Globus pallidus (tissue), 1 donor: ENCODE results near the gene MEX3A.
"Not testable (repeated sequence)": the region's sequence is repeated elsewhere in the genome, so short reads cannot be mapped to it uniquely, and the experiment has no call there.

Experiments
- DNase-seq: peaks from one replicate; pipeline ENCODE4 v3.0.0-alpha.2; 2015; ENCODE audit warnings: low spot score

MEX3A gene

DNA sequence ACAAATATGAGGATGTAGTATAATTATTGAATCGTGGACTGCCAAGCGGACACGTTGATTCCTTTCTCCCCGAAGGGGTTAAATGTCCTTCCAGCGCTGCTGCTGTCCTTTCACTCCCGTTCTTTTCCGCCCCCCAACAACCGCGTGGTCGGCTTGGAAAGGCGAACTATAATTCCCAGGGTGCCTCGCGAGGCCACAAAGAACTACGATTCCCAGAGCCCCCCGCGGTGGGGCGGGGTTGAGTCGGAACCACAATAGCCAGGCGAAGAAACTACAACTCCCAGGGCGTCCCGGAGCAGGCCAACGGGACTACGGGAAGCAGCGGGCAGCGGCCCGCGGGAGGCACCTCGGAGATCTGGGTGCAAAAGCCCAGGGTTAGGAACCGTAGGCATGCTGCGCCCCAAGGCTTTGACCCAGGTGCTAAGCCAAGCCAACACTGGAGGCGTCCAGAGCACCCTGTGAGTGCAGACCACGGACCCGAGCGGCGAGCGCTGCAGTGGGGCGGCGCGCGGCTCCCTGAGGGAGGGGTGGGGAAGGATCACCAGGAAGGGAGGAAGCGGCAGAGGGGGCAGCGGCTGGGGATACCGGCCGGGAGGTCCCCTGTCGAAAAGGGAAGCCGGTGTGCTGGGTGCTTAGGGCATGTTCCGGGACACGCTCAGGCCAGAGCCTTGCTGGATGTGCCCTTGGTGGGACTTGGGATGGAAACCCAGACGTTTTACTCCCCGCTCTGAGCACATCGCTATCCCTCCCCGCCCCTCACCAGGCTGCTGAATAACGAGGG is 27.6 kb downstream of the MEX3A start, which contains the start of gene LAMTOR2:
LAMTOR2 (plus strand) TSS at position 283 of the 781 bp plus-strand sequence; CDS start at position 391, 108 bp downstream.
- DNase-seq: peak; percentile 98

DNA sequence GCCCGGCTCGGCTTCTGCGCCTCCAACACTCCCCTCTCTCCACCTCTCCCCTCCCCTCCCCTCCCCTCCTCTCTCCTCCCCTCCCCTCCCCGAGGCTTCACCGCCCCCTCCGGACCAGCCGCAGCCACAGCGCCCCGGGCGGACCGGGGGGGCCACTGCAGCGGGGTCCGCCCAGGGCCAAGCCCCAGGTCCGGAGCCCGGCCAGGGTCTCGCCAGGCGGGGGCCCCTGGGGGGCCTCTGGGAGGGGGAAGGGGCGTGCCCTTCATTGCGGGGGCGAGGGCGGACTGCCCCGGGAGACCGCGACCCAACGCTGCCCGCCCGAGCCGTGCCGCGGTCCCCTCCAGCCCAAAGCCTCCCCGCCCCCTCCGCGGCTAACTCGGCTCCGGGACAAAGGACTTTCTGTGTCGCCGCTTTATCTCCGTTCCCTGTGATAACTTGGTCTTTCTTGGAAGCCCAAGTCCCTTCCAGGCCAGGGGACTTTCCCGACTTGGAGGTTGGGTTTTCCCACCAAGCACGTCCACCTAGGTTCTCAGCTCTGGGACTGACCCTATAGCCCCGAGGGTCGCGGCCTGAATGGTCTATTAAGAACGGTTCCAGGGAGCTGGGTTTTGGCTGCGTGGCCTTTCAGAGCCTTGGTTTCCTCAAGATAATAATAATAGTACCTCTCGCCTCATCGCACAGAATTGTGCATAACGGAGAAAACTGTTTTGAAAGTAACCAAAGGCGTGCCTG is 28.3 kb downstream of the MEX3A start, which contains the start of gene UBQLN4:
UBQLN4 (minus strand) TSS at position 31 of the 732 bp plus-strand sequence. CDS start 97 bp downstream, outside the sequence.
- DNase-seq: peak; percentile 92

DNA sequence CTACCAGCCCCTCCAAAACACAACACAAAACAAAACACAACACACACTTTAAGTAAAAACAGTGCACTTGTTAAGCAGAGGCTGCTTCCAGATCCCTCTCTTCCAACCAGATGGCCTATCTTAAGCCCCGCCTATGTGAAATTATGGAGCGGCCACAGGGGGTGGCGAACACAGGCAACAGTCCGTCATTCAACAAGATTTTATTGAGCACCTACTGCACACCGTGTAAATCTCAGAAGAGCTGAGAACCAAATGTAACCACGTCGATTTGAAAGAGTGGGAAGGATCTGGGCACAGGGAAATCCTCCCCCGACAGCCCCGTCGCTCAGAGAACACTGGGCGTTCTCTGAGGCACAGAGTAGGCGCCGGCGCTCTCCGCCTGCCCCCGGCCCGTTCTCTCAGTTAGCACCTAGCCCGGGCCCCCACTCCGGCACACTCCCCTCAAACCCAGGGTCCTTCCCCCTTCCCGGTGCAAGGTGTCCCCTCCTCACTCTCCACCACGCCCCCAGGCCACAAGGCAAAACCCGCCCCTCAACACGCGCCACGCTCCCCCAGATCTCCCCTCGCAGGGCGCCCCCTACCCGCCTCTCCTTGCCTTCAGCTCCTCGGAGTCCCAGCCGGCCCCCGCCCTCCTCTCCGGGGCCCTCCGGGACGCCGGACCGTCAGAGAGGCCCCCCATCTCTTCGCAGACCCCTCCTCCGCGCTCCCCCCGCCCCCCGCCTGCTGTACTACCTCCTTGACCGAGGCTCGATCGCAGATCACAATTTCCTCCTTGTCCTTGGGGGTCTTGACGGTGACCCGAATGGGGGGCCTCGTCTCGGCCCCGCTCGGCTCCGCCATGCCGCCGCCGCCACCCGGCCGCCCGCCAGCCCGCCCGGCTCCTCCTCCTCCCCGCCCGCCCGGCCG is 29.1 kb downstream of the MEX3A start:
- DNase-seq: peak; percentile 41

DNA sequence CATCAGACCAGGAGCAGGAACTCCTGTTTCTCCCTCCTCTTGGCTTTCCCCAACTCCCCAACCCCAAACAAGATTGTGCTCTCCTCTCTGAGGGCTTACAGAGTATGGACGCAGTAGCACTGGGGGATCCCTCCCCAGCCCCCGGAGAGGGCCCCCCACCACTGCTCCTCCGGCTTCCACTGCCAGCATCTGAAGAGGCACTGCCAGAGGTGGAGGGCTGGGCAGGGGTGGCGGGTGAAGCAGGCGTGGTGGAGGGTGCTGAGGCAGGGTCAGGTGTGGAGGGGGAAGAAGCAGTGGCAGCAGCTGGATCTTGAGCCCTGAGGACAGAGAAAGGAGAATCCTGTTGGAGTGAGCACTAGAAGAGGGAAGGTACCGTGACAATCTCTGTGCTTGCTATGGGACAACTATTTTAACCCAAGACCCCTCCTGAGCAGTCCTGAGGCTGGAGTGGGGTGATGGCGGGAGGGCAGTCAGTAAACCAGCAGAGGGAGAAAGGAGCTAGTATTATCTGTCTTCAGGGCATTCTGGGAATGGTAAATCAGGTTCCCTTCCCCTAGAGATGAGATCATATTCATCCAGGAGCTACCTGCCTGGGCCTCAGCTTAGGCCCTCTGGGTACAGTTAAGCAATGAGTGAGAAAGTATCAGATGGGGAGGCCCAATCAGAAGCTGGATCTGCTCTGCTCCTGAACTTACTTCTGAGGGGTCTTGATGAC is 31.1 kb downstream of the MEX3A start:
- no peak for DNase-seq

DNA sequence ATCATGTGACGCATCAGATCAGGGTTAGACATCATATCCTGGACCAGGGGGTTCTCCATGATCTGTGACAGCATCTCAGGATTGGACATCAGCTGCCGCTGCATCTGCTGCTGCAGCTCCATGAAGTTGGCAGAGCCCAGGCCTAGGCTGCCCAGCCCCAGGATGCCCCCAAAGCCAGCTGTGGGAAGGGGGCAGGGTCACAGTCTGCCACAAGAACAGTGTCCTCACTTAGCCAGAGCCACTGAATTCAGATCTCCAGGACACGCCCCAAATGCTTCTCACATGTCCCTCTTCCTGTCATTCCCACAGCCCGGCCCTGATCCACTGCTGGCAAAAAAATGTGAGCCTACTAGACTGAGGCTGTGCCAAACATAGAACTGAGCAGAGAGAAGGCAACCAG is 31.9 kb downstream of the MEX3A start:
- DNase-seq: peak; percentile 84

DNA sequence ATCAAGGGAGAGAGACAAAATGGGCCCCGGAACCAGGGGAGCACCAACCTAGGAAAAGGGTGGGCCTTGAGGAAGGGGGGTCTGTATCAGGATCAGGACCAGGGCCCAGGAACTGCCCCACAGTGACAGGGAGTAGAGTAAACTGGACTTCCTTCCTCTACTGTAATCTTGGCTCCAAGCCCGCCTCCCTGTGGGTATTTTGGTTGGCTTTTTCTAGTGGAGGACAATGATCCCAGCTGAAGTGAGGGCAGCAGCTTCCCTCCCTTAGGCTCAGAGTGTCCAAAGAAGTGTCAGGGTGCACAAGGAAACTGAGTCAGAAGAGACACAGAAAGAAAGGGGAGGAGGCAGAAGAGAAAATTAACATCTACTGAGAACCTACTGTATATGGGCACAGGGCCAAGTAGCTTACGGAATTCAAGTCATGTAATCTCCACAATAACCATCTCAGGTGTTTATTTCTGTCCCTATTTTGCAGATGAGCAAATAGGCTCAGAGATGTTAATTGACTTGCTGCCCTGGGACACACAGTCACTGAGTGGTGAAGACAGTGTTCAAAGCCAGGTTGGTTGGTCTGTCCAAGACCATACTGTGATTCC is 33.5 kb downstream of the MEX3A start:
- no peak for DNase-seq

DNA sequence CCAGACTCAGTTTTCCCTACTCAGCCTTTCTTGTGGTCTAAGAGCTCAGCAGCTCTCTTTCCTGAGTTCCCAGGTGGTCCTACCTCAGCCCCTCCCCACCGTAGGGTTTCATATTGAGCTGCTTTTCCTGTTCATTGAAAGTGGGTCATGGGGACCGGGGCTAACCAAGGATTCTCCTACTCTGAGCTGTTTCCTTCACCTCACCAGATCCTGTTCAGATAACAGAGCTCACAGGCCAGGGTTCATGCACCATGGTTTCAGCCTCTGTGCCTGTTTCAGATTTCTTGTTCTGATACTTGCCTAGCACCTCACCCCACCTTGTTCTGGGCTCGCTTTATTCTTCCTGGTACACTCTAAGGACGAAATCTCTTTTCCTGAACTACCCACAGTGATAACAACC is 37.2 kb downstream of the MEX3A start:
- no peak for DNase-seq

DNA sequence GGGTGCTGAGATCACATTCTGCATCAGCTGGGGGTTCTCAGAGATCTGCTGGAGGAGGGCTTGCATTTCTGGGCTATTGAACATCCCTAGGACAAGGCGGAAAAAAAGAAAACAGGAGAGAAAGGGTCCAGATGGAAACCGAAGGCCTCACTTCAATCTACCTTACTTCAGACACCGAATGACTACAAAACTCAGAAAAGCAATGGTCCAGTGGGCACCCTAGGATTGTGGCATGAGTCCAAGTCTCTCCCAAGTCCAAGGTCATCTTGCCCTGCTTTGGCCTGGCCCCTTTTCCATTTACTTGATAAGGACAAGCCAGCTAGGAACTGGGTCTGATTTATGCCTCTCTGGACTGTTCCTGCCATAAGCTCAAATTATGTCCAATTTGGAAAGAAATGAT is 39.4 kb downstream of the MEX3A start:
- no peak for DNase-seq

DNA sequence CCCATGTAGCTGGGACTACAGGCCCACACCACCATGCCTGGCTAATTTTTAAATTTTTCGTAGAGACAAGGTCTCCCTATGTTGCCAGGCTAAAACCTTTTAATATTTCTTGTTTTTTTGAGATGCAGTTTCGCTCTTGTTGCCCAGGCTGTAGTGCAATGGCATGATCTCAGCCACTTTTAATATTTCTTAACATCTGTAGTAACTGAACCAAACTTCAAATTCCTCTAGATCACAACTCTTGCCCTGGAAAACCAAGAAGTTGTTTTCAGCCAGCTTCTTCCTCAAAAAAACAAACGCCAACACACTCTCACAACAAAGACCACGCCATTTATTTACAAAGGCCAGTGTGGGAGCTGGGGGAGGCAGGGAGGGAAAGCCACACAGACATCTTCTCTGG is 47.3 kb downstream of the MEX3A start:
- DNase-seq: not testable (repeated sequence)

DNA sequence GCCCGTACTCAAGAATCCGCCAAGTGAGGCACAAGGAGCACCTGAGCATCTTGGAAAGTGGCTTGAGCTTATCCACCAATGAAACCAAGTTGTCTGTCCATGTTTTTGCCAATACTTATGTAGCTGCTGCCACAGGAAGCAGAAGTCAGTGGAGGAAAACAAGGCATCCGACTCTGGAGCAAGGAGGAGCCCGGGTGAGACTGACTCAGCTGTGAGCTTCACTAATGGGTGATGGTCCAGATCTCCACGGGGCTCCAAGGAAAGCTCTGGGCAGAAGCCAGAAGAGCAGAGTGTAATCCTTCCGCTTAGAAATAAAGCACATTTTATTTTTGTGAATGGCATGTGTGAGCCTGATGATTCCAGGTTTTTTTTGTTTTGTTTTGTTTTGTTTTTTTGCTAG is 49.3 kb downstream of the MEX3A start:
- DNase-seq: no peak

DNA sequence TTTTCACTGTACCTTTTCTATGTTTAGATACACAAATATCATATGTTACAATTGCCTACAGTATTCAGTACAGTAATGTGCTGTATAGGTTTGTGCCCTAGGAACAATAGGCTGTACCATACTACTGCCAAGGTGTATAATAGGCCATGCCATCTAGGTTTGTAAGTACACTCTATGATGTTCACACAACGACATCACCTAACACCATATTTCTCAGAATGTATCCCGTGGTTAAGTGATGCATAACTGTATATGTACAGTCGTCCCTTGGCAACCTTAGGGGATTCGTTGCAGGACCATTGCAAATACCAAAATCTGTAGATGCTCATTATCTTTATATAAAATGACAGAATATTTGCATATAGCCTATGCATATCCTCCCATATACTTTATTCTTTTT is 55.7 kb downstream of the MEX3A start:
- no peak for DNase-seq

DNA sequence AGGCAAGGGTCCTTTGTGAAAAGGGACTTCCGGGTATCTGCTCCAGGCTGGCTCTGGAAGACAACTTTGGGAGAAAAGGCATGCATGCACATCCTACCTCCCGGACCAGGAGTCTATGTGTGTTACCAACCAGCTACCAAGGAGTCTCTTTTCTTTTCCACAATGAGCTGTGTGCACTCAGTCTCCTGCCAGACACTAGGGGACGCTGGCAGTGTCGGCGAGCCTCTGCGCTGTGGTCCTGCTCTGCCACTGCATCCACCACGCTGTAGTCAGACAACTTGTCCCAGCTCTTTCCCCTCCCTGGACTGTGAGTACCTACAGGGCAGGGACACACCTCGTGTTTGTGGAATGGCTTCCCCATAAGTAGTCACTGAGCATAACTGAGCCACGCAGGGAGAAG is 56.4 kb downstream of the MEX3A start:
- DNase-seq: no peak

DNA sequence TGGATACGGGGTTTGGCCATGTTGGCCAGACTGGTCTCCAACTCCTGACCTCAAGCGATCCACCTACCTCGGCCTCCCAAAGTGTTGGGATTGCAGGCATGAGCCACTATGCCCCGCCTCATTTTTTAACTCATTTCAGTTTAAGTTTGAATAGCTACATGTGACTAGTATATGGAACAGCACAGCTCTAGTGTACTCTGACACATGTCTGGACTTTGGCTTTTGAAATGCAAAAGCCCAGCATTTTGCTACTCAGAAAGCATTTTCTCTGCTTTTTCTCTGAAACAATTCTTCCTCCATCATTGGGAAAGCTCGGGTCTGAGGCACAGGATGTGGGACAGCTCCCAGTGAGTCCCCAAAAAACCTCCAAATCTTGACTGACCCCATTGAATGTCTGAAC is 57.5 kb downstream of the MEX3A start:
- no peak for DNase-seq
